ENCODE results near the gene FAF1. TPM values are rescaled to one million over a fixed set of nuclear protein-coding genes. Genes with fewer than 3 reads are reported as not detected.

FAF1 gene
- total and polyA plus RNA-seq, 9 of the 15 experiments (the other 6 are each of a cell fraction or from before 2014, with no cell fraction given) = 48.7 to 225 (median 118) TPM

- TF ChIP-seq CREB3L1 (IDR thresholded peaks at IDR 0.05; ENCODE audit: borderline replicate concordance, low read depth) (peak; percentile 16; the same call in 1 of the 2 replicates), NR4A1 (CRISPR knock-in tag; IDR thresholded peaks at IDR 0.05) (no peak), NR4A1 (tag; IDR thresholded peaks at IDR 0.05) (peak; percentile 19; the same call in 1 of the 2 replicates), MCM7 (IDR thresholded peaks at IDR 0.05) (0 out of 4 replicates have a peak, but pooled peaks of 1 of the 2 experiments have one; percentile 70), DPF2 (IDR thresholded peaks at IDR 0.05) (no peak; the same call in 1 of the 2 replicates), NFATC3 (IDR thresholded peaks at IDR 0.05) (no peak; the same call in 1 of the 2 replicates), GATAD2B (IDR thresholded peaks at IDR 0.05; ENCODE audit: borderline replicate concordance) (peak; percentile 43; the same call in 1 of the 2 replicates), ELK3 (CRISPR knock-in tag; IDR thresholded peaks at IDR 0.05) (peak; percentile 82; the same call in 1 of the 2 replicates), MIER1 (IDR thresholded peaks at IDR 0.05; ENCODE audit: low read depth) (peak; percentile 22; the same call in 1 of the 2 replicates), MTA1 (IDR thresholded peaks at IDR 0.05; ENCODE audit: borderline replicate concordance) (0 out of 2 replicates have a peak, but pooled peaks have one; percentile 18), ATF1 (CRISPR knock-in tag; IDR thresholded peaks at IDR 0.05) (no peak), ATF1 (tag; IDR thresholded peaks at IDR 0.05) (peak; percentile 66), NBN (IDR thresholded peaks at IDR 0.05; ENCODE audit: low read depth) (peak; percentile 75), ZNF57 (CRISPR knock-in tag; IDR thresholded peaks at IDR 0.05) (no peak), SREBF1 (IDR thresholded peaks at IDR 0.05; ENCODE audit: borderline replicate concordance, low read depth, low read length) (no peak), DEAF1 (CRISPR knock-in tag; IDR thresholded peaks at IDR 0.05) (0 out of 2 replicates have a peak, but pooled peaks have one; percentile 29), MYBL2 (IDR thresholded peaks at IDR 0.05; ENCODE audit: low read depth) (no peak), MYBL2 (CRISPR knock-in tag; IDR thresholded peaks at IDR 0.05; ENCODE audit: borderline replicate concordance) (no peak), ZNF76 (CRISPR knock-in tag; IDR thresholded peaks at IDR 0.05; ENCODE audit: borderline replicate concordance) (0 out of 2 replicates have a peak, but pooled peaks have one; percentile 41), ZBTB11 (CRISPR knock-in tag; IDR thresholded peaks at IDR 0.05) (no peak), BCOR (IDR thresholded peaks at IDR 0.05) (0 out of 2 replicates have a peak, but pooled peaks have one; percentile 16)
Measured at GRCh38 chr1:50978852-50979781, 19.1 kb upstream of the FAF1 start (continued).

Data from K562 (cell line).